DOHH2 (cell line): ENCODE data around the gene PODXL2.
A peak's percentile ranks its signal among the peaks of the same experiment; 100 is the strongest.
"Not testable (repeated sequence)": the region's sequence is repeated elsewhere in the genome, so short reads cannot be mapped to it uniquely, and the experiment has no call there.

Experiments used
- H3F3A ChIP-seq: fragments of 200-600 bp; sonication (generic), shearing (Covaris generic); 2 replicates; pipeline ENCODE4 v1.6.0; 2016; ENCODE audit warnings: antibody characterized with exemption, mild to moderate bottlenecking; ENCODE audit not compliant: control insufficient read depth, insufficient read depth
- H3K27ac ChIP-seq: fragments of 200-600 bp; sonication (generic); 2 replicates; pipeline ENCODE4 v1.5.1; 2014; ENCODE audit warnings: low read depth, mild to moderate bottlenecking, low read length, moderate library complexity
- H3K27me3 ChIP-seq: fragments of 200-600 bp; sonication (generic); 2 replicates; pipeline ENCODE4 v1.6.1; 2014; ENCODE audit warnings: mild to moderate bottlenecking, low read length, mixed read lengths; ENCODE audit not compliant: control insufficient read depth
- H3K36me3 ChIP-seq: fragments of 200-600 bp; sonication (generic); 2 replicates; pipeline ENCODE4 v1.6.1; 2014; ENCODE audit warnings: mild to moderate bottlenecking, low read length, moderate library complexity, mixed read lengths; ENCODE audit not compliant: control insufficient read depth
- H3K4me1 ChIP-seq: fragments of 200-600 bp; sonication (generic); 2 replicates; pipeline ENCODE4 v1.6.1; 2014; ENCODE audit warnings: mild to moderate bottlenecking, low read length, mixed read lengths; ENCODE audit not compliant: control insufficient read depth
- H3K4me2 ChIP-seq: fragments of 200-600 bp; sonication (generic); 2 replicates; pipeline ENCODE4 v1.6.0; 2014; ENCODE audit warnings: mild to moderate bottlenecking, low read length, moderate library complexity
- H3K4me3 ChIP-seq: fragments of 200-600 bp; sonication (generic); 2 replicates; pipeline ENCODE4 v1.5.1; 2014; ENCODE audit warnings: mild to moderate bottlenecking, low read length, mixed read lengths
- H3K79me2 ChIP-seq: fragments of 200-600 bp; sonication (generic); 2 replicates; pipeline ENCODE4 v1.6.1; 2014; ENCODE audit warnings: mild to moderate bottlenecking, low read length, mixed read lengths; ENCODE audit not compliant: control insufficient read depth
- H3K9me2 ChIP-seq: fragments of 200-600 bp; sonication (generic); replicated peaks from 2 replicates; pipeline ENCODE4 v1.6.1; 2014; ENCODE audit warnings: mild to moderate bottlenecking, low read length, mixed read lengths; ENCODE audit not compliant: control insufficient read depth
- H3K9me3 ChIP-seq: fragments of 200-600 bp; sonication (generic); 2 replicates; pipeline ENCODE4 v1.6.1; 2014; ENCODE audit warnings: antibody characterized with exemption, low read length, mixed read lengths; ENCODE audit not compliant: control insufficient read depth, insufficient read depth
- H4K20me1 ChIP-seq: fragments of 200-600 bp; sonication (generic); 2 replicates; pipeline ENCODE4 v1.6.0; 2014; ENCODE audit warnings: low read depth, mild to moderate bottlenecking, antibody characterized with exemption, low read length, moderate library complexity; ENCODE audit not compliant: control insufficient read depth, insufficient read depth
- CTCF ChIP-seq: fragments of 200-600 bp; sonication (generic); IDR thresholded peaks from one replicate; pipeline ENCODE4 v1.5.1; 2014; ENCODE audit warnings: antibody characterized with exemption, mild to moderate bottlenecking, low read depth, low read length; ENCODE audit not compliant: poor library complexity, severe bottlenecking
- EZH2phosphoT487 ChIP-seq: fragments of 200-600 bp; sonication (generic); IDR thresholded peaks from 2 replicates; pipeline ENCODE4 v1.6.1; 2017; ENCODE audit warnings: borderline replicate concordance, mild to moderate bottlenecking, antibody characterized with exemption, low read length, moderate library complexity, mixed read lengths

Gene PODXL2

DNA sequence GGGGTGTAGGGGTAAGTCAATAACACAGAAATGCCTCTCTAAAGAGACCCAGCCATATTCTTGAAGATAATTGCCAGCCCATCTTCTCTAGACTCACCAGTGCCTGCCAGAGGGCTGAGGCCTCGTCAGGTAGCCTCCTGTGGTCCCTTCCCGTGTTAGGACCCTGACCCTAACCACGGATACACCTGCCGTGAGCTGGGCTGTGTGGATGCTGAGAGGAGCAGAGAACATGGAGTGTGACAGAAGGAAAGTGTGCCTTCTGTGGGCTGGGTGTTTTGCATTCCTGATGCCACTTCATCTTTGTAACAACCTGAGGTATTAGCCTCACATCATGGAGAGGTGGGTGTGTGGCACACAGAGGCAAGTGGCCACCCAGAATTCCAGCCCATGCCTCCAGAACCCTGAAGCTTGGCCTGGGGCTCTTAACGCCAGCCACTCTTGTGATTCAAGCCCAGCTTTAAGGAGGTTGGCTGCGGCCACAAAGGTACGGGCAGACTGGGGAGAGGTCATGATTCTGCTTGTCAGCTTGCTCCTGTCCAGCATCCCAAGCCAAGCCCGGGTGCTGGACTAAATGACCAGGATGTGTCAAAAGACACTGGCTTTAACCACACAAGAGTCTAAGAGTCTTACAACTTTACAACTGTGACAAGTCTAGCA, 22.7 kb downstream of the PODXL2 start:
- Histone ChIP-seq H3K4me3 (no peak overlapping the region), H4K20me1 (no peaks in the 10 kb centered on the region), H3K9me3 (no peaks in the 10 kb centered on the region), H3K36me3 (no peaks in the 10 kb centered on the region), H3K27me3 (peaks cover 33% of the 10 kb centered on the region), H3F3A (no peaks in the 10 kb centered on the region), H3K4me2 (no peak overlapping the region), H3K9me2 (no peaks in the 10 kb centered on the region), H3K4me1 (no peaks in the 10 kb centered on the region), H3K27ac (no peak overlapping the region), H3K79me2 (no peaks in the 10 kb centered on the region)
- TF ChIP-seq EZH2phosphoT487 (no peak), CTCF (no peak)

- H3K4me2 ChIP-seq = no peak overlapping the region
- no peaks in the 10 kb centered on the region for H3K79me2 ChIP-seq
- no peaks in the 10 kb centered on the region for H4K20me1 ChIP-seq
- H3K4me3 ChIP-seq = no peak overlapping the region
- H3K36me3 ChIP-seq = no peaks in the 10 kb centered on the region
- TF ChIP-seq CTCF = peak; percentile 83
- TF ChIP-seq EZH2phosphoT487 = no peak
- no peak overlapping the region for H3K27ac ChIP-seq
- H3F3A ChIP-seq = no peaks in the 10 kb centered on the region
- no peaks in the 10 kb centered on the region for H3K9me3 ChIP-seq
- no peaks in the 10 kb centered on the region for H3K9me2 ChIP-seq
- H3K4me1 ChIP-seq = no peaks in the 10 kb centered on the region
- H3K27me3 ChIP-seq = peaks cover 37% of the 10 kb centered on the region
Observed at GRCh38 chr3:127652246-127652995, 23.4 kb downstream of the PODXL2 start.

DNA sequence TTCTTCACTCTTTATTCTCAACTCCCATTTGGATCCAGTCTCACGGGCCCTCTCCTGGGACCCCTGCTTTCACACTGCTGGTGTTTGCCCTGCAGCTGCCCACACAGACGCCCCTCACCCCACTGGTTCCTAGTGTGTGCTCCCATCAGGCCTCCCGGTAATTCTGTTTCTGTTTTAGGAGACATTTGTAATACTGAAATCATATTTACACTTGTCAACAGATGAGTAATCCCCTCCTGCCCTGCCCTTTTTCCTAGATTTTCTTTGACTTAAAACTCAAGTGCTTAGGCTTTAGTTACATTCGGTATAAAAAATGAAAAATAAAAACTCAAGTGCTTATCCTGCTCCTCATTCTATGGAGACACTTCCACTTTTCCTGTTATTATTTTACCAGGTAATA, 25.4 kb downstream of the PODXL2 start:
- Histone ChIP-seq H3K4me1 (no peaks in the 10 kb centered on the region), H3K27ac (no peak overlapping the region), H3K79me2 (no peaks in the 10 kb centered on the region), H3K4me3 (no peak overlapping the region), H3F3A (no peaks in the 10 kb centered on the region), H3K27me3 (peaks cover 37% of the 10 kb centered on the region), H3K4me2 (no peak overlapping the region), H4K20me1 (no peaks in the 10 kb centered on the region), H3K9me2 (no peaks in the 10 kb centered on the region), H3K36me3 (no peaks in the 10 kb centered on the region), H3K9me3 (no peaks in the 10 kb centered on the region)
- TF ChIP-seq CTCF (no peak), EZH2phosphoT487 (no peak)

- not testable (repeated sequence) for H3K4me2 ChIP-seq
Observed at GRCh38 chr3:127654993-127655392, 26.0 kb downstream of the PODXL2 start.

More at GRCh38 chr3:127654993-127655392, 26.0 kb downstream of the PODXL2 start:
- H3F3A ChIP-seq, H3K36me3 ChIP-seq, H3K4me3 ChIP-seq, H3K79me2 ChIP-seq, H3K9me3 ChIP-seq, H3K4me1 ChIP-seq, H3K9me2 ChIP-seq, H4K20me1 ChIP-seq, H3K27ac ChIP-seq: not testable (repeated sequence)
- H3K27me3 ChIP-seq = peaks cover 40% of the 10 kb centered on the region
